Parathyroid adenoma (tissue), 2 donors: ENCODE data around the gene CTBP1.

Experiments used
- H2AFZ ChIP-seq: fragments of 300-600 bp; sonication (generic); one replicate; pipeline ENCODE4 v1.7.0; 2017; ENCODE audit warnings: antibody characterized with exemption, mild to moderate bottlenecking
- H3K27ac ChIP-seq: fragments of 300-600 bp; sonication (generic); one replicate; pipeline ENCODE4 v1.7.0; 2017
- H3K27me3 ChIP-seq: fragments of 300-600 bp; sonication (generic); one replicate; pipeline ENCODE4 v1.7.0; 2017; ENCODE audit warnings: low read length; ENCODE audit not compliant: control insufficient read depth, insufficient read depth
- H3K36me3 ChIP-seq: fragments of 300-600 bp; sonication (generic); one replicate; pipeline ENCODE4 v1.7.0; 2017; ENCODE audit warnings: low read length; ENCODE audit not compliant: control insufficient read depth, insufficient read depth
- H3K4me1 ChIP-seq: fragments of 300-600 bp; sonication (generic); one replicate; pipeline ENCODE4 v1.7.0; 2017; ENCODE audit warnings: control low read depth
- H3K4me2 ChIP-seq: fragments of 300-600 bp; sonication (generic); one replicate; pipeline ENCODE4 v1.7.0; 2017; ENCODE audit warnings: low read length
- H3K4me3 ChIP-seq: fragments of 300-600 bp; sonication (generic); one replicate; pipeline ENCODE4 v1.7.0; 2017; ENCODE audit warnings: low read depth, low read length
- H3K79me2 ChIP-seq: fragments of 300-600 bp; sonication (generic); one replicate; pipeline ENCODE4 v1.7.0; 2017; ENCODE audit warnings: control low read depth
- H3K9ac ChIP-seq: fragments of 300-600 bp; sonication (generic); one replicate; pipeline ENCODE4 v1.7.0; 2017; ENCODE audit warnings: mild to moderate bottlenecking
- H3K9me3 ChIP-seq: fragments of 300-600 bp; sonication (generic); one replicate; pipeline ENCODE4 v1.7.0; 2017; ENCODE audit warnings: low read length; ENCODE audit not compliant: control insufficient read depth
- TF ChIP-seq, protein P1 (sequence below): fragments of 300-600 bp; sonication (generic); IDR thresholded peaks from one replicate; pipeline ENCODE4 v1.7.0; 2017; ENCODE audit warnings: antibody characterized with exemption, mild to moderate bottlenecking
- donor health status: primary hyperparathyroidism.

Gene CTBP1

DNA sequence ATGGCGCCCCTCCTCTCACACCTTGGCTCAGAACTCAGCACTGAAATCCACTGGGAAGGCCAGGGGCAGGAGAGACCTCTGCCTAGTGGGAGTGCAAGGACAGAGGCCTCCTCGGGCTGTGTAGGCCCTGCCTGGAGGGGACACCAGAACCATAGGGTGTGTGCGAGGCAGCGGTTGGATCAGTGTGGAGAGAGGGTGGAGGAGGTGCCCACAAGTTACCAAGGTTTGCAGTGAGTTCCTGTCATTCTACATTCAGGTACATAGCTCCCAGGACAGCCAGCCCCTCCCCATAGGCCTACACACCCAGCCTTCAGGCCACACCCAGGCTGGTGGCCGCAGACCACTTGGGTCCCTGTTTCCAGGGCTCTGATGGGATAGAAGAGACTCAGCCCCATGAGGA is 57.3 kb downstream of the CTBP1 start:
- no peak overlapping the region for H3K9ac ChIP-seq
- peaks cover 9% of the 10 kb centered on the region for H3K4me1 ChIP-seq
- no peaks in the 10 kb centered on the region for H3K9me3 ChIP-seq
- no peak overlapping the region for H3K4me2 ChIP-seq
- no peak overlapping the region for H3K4me3 ChIP-seq
- no peaks in the 10 kb centered on the region for H3K27me3 ChIP-seq
- H2AFZ ChIP-seq: peak overlapping the region; percentile 48
- H3K27ac ChIP-seq: peak overlapping the region; percentile 47
- TF ChIP-seq, protein P1, sequence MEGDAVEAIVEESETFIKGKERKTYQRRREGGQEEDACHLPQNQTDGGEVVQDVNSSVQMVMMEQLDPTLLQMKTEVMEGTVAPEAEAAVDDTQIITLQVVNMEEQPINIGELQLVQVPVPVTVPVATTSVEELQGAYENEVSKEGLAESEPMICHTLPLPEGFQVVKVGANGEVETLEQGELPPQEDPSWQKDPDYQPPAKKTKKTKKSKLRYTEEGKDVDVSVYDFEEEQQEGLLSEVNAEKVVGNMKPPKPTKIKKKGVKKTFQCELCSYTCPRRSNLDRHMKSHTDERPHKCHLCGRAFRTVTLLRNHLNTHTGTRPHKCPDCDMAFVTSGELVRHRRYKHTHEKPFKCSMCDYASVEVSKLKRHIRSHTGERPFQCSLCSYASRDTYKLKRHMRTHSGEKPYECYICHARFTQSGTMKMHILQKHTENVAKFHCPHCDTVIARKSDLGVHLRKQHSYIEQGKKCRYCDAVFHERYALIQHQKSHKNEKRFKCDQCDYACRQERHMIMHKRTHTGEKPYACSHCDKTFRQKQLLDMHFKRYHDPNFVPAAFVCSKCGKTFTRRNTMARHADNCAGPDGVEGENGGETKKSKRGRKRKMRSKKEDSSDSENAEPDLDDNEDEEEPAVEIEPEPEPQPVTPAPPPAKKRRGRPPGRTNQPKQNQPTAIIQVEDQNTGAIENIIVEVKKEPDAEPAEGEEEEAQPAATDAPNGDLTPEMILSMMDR: no peak
- H3K79me2 ChIP-seq: no peaks in the 10 kb centered on the region
- H3K36me3 ChIP-seq: no peaks in the 10 kb centered on the region

DNA sequence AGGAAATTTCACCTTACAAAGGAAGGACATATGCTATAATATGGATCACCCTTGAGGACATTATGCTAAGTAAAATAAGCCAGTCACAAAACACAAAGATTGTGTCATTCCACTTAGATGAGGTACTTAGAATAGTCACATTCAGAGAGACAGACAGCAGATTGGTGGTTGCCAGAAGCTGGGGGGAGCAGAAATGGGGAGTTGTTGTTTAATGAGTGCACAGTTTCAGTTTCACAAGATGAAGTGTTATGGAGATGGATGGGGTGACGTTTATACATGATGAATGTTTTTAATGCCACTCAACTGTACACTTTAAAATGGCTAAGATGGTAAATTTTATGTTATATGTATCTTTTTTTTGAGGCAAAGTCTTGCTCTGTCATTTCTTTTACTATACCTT is 61.7 kb downstream of the CTBP1 start:
- H3K4me1 ChIP-seq: peaks cover 3% of the 10 kb centered on the region
- no peak overlapping the region for H3K4me2 ChIP-seq
- no peak overlapping the region for H3K4me3 ChIP-seq
- H3K27ac ChIP-seq: no peak overlapping the region
- H3K79me2 ChIP-seq: no peaks in the 10 kb centered on the region
- H3K27me3 ChIP-seq: no peaks in the 10 kb centered on the region
- H3K9me3 ChIP-seq: no peaks in the 10 kb centered on the region
- no peak overlapping the region for H2AFZ ChIP-seq
- no peaks in the 10 kb centered on the region for H3K36me3 ChIP-seq
- H3K9ac ChIP-seq: no peak overlapping the region
- TF ChIP-seq, protein P1: no peak

DNA sequence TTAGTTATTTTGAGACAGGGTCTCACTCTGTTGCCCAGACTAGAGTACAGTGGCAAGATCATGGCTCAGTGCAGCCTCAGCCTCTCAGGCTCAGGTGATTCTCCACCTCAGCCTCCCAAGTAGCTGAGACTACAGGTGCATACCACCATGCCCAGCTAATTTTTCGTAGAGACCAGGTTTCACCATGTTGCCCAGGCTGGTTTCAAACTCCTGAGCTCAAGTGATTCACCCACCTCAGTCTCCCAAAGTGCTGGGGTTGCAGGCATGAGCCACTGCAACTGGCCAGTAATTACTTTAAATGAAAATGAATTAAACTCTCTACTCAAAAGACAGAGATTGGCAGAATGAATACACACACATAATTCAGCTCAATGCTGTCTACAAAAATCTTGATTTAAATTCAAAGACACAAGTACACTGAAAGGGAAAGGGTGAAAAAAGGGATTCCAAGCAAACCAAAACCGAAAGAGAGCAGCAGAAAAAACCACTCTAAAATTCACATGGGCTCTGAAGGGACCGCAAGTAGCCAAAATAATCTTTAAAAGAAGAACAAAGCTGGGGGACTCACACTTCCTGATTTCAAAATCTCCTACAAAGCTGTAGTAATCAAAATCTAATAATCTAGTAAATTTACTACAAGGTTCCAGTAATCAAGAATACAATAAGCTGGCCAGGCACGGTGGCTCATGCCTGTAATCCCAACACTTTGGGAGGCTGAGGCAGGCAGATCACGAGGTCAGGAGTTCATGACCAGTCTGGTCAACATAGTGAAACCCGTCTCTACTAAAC is 64.8 kb downstream of the CTBP1 start:
- H3K4me1 ChIP-seq: no peaks in the 10 kb centered on the region
- no peak overlapping the region for H3K9ac ChIP-seq
- H3K4me3 ChIP-seq: no peak overlapping the region
- no peaks in the 10 kb centered on the region for H3K9me3 ChIP-seq
- TF ChIP-seq, protein P1: no peak
- no peaks in the 10 kb centered on the region for H3K79me2 ChIP-seq
- H3K27me3 ChIP-seq: no peaks in the 10 kb centered on the region
- no peak overlapping the region for H3K4me2 ChIP-seq
- H3K36me3 ChIP-seq: no peaks in the 10 kb centered on the region
- H3K27ac ChIP-seq: no peak overlapping the region
- no peak overlapping the region for H2AFZ ChIP-seq

DNA sequence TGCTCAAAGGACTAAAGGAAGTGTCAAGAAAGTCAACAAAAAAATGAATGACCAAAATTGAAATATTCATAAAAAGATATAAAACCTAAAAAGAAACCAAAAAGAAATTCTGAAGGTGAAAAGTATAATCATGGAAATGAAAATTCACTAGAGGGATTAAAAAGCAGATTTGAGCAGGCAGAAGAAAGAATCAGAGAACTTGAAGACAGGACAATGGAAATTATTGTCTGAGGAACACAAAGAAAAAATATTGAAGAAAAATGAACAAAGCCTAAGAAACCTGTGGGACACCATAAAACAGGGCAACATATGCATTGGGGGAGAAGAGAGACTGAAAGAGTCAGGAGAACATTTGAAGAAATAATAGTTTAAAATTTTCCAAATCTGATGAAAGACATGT is 66.6 kb downstream of the CTBP1 start:
- Histone ChIP-seq H3K9me3 (no peaks in the 10 kb centered on the region), H3K27me3 (no peaks in the 10 kb centered on the region), H3K27ac (no peak overlapping the region), H3K9ac (no peak overlapping the region), H2AFZ (no peak overlapping the region), H3K4me2 (no peak overlapping the region), H3K36me3 (no peaks in the 10 kb centered on the region), H3K79me2 (no peaks in the 10 kb centered on the region), H3K4me3 (no peak overlapping the region), H3K4me1 (no peaks in the 10 kb centered on the region)
- TF ChIP-seq, protein P1: no peak

DNA sequence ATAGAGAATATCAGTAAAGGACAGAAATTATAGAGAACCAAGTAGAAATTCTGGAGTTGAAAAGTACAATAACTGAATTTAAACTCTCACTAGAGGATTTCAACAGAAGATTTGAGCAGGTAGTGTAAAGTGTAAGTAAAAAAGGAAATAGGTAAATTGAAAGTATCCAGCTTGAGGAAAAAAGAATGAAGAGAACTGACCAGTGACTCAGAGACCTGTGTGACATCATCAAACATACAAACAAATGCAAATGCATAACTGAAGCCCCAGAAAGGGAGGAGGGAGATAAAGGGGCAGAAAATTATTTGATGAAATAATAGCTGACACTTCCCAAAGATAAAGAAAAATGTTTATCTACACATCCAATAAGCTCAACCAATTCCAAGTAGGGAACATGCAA is 68.3 kb downstream of the CTBP1 start:
- Histone ChIP-seq H3K27ac (no peak overlapping the region), H3K4me3 (no peak overlapping the region), H3K79me2 (no peaks in the 10 kb centered on the region), H3K36me3 (no peaks in the 10 kb centered on the region), H3K4me1 (no peaks in the 10 kb centered on the region), H3K4me2 (no peak overlapping the region), H3K9me3 (no peaks in the 10 kb centered on the region), H2AFZ (no peak overlapping the region), H3K27me3 (no peaks in the 10 kb centered on the region), H3K9ac (no peak overlapping the region)
- TF ChIP-seq, protein P1: no peak
